Astrocyte of the spinal cord (primary cell): Measurements from ENCODE around the gene TPPP2.

Experiments
- DNase-seq: peaks from one replicate; pipeline ENCODE4 v3.0.0; 2011; ENCODE audit warnings: low read depth, low spot score
- H3K4me3 ChIP-seq: 2 replicates; pipeline ENCODE4 v1.5.1; 2011; ENCODE audit warnings: low read depth, mild to moderate bottlenecking, low read length, moderate library complexity
- in situ Hi-C: cut with HindIII; loops from 2 replicates; pipeline ENCODE4 v1.10.0; 2017; ENCODE audit warnings: low sequenced_read_pairs
- TF ChIP-seq, protein P1 (sequence below): IDR thresholded peaks from 2 replicates; pipeline ENCODE4 v1.5.1; 2012; ENCODE audit warnings: low read depth, mild to moderate bottlenecking, low read length, inconsistent platforms

The TPPP2 gene

DNA sequence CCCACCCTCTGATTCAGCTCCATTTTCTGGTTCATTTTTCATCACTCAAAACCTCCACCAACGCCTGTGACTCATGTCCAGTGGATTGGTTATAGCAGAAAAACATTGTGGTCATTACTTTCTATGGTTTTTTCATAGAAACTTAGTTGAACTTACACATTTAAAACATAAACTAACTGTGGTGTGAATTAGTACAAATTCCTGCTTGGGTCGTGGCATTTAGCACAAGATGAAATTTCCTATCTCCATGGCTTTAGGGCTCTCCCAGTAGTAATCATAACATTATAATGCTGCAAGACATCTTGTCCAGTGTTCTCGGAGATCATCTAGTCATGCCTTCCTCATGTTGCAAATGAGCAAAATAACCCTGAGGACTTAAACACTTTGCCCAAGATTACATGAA is 19.3 kb downstream of the TPPP2 start:
- DNase-seq, result no peak
- TF ChIP-seq, protein P1, sequence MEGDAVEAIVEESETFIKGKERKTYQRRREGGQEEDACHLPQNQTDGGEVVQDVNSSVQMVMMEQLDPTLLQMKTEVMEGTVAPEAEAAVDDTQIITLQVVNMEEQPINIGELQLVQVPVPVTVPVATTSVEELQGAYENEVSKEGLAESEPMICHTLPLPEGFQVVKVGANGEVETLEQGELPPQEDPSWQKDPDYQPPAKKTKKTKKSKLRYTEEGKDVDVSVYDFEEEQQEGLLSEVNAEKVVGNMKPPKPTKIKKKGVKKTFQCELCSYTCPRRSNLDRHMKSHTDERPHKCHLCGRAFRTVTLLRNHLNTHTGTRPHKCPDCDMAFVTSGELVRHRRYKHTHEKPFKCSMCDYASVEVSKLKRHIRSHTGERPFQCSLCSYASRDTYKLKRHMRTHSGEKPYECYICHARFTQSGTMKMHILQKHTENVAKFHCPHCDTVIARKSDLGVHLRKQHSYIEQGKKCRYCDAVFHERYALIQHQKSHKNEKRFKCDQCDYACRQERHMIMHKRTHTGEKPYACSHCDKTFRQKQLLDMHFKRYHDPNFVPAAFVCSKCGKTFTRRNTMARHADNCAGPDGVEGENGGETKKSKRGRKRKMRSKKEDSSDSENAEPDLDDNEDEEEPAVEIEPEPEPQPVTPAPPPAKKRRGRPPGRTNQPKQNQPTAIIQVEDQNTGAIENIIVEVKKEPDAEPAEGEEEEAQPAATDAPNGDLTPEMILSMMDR, result no peak
- in situ Hi-C loops, result no loop called here
- H3K4me3 ChIP-seq, result no peak overlapping the region

DNA sequence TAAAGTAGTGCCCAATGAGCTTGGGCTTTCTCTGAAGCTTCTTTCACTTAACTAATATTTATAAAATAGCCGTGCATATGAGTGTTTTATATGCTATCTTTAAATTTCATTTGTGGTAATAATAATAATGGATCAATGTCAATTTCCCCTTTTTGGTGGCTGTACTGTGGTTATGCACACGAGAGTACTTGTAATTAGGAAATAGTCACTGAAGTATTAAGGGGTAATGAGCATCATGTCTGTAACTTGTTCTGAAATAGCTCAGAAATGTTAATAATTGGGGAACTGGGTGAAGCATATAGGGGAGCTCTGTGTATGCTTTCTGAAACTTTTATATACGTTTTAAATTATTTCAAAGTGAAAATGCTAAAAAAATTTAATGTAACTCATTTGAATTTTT is 20.6 kb downstream of the TPPP2 start:
- no peak overlapping the region for H3K4me3 ChIP-seq

DNA sequence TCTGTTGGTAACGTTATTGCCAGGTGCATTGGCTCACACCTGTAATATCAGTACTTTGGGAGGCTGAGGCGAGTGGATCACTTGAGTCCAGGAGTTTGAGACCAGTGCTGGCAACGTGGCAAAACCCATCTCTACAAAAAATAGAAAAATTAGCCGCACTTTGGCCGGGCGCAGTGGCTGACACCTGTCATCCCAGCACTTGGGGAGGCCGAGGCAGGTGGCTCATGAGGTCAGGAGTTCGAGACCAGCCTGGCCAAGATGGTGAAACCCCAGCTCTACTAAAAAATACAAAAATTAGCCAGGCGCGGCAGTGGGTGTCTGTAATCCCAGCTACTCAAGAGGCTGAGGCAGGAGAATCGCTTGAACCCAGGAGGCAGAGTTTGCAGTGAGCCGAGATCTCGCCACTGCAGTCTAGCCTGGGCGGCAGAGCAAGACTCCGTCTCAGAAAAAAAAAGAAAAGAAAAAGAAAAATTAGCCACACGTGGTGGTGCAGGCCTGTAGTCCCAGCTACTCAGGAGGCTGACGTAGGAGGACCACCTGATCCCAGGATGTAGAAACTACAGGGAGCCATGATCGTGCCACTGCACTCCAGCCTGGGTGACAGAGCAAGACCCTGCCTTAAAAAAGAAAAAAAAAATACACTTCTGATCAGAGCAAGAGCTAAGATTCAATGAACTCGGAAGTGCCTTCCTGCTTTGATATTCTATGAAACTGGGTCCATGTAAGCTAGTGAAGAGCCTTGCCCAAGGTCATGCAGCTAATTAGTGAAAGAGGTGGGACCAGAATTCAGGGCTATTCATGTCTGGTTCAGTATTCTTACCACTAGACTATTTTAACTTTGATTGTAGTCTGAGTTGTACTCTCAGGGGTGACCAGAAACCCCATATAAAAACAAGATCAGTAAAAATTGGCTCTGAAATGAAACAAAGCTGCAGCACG is 23.4 kb downstream of the TPPP2 start:
- DNase-seq, result no peak
- TF ChIP-seq, protein P1, result no peak
- in situ Hi-C loops, result no loop called here
- no peak overlapping the region for H3K4me3 ChIP-seq

More for the DNA sequence above, 20.6 kb downstream of the TPPP2 start:
- in situ Hi-C loops, result no loop called here
- DNase-seq, result no peak
- TF ChIP-seq, protein P1, result no peak

DNA sequence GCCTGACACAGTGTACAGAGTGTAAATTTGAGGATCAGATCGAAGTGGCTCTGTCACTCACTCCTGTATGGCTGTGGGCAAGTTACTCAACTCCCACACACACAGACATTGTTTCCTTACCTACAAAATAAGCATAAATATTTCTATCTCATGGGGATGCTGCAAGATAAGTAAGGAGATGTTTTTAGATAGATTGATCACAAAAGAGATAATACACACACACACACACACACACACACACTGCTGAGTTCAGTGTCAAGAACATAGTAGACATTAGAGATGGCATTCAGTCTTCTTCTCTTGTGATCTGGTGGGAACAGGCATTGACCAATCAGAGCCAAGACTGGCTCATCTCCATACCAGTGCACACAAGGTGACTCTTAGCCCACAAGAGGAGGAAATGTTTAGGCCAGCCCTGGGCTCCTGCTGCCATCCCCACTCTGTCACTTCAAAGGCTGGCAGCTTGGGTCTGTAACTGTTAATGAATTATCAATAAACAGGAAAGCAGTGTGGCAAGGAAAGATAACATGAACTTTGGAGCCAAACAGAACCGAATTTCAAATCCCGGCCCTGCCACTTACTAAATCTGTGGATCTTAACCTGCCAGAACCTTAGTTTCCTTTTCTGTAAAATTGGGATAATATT is 24.2 kb downstream of the TPPP2 start:
- no peak for DNase-seq
- TF ChIP-seq, protein P1, result no peak
- in situ Hi-C loops, result no loop called here
- no peak overlapping the region for H3K4me3 ChIP-seq

DNA sequence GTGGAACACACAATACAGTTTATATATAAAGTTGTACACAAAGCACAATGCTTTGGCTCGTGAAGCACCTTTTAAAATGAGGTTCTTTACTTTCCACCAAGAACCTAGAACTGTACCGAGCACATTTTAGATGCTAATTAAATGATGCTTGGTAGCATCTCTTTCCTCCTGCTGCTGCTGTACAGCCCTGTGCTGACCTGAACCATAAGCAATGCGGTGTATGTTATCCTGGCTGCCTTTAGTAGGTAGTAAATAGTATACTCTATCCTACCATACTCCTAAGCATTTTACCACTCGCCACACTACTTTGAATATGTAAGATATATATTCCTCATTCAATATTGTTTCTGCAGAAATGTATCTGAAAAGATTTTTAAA is 24.7 kb downstream of the TPPP2 start:
- no peak for DNase-seq
- H3K4me3 ChIP-seq, result no peak overlapping the region
- in situ Hi-C loops, result no loop called here
- TF ChIP-seq, protein P1, result no peak

DNA sequence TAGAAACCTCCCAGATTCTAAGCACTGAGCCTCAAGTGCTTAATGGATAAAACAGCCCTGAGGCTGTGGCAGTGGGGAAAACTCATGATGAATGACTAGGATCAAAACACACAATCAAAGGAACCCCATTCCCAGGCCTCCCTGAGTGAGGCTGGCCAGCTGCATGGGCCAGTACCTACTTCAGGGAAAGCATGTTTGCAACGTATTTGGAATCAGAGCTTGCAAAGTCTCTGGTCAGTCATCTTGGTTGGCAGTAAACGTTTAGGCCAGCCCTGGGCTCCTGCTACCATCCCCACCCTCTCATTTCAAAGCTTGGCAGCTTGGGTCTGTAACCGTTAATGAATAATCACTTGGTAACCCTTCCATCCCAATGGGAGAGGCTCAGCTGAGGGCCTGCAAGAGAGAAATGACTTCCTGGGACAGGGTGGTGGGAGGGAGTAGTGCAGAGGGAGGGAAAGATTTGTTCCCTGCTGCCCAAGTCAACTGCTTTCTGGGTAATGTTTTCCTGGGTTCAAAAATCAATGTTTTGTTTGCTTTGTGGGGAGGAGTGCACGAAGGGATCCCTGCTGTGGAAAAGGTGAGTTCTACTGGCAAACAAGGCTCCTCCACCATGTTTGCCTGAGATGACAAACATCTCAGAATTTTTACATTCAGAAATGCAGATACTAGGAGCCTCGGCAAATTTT is 25.6 kb downstream of the TPPP2 start:
- TF ChIP-seq, protein P1, result no peak
- no peak overlapping the region for H3K4me3 ChIP-seq
- in situ Hi-C loops, result no loop called here
- DNase-seq, result no peak
